GM08714 (cell line): Measurements from ENCODE around the gene ZNF576.
"Not testable (repeated sequence)": the region's sequence is repeated elsewhere in the genome, so short reads cannot be mapped to it uniquely, and the experiment has no call there.

Source experiments
- H3K4me3 ChIP-seq: fragments of 200-500 bp; sonication (Bioruptor generic); 2 replicates; pipeline ENCODE4 v1.5.1; 2014; ENCODE audit warnings: mild to moderate bottlenecking, low read length, inconsistent platforms
- ZNF274 ChIP-seq: IDR thresholded peaks from 2 replicates; pipeline ENCODE4 v1.6.1; 2012; ENCODE audit warnings: mild to moderate bottlenecking, low read depth, low read length

Gene ZNF576

DNA sequence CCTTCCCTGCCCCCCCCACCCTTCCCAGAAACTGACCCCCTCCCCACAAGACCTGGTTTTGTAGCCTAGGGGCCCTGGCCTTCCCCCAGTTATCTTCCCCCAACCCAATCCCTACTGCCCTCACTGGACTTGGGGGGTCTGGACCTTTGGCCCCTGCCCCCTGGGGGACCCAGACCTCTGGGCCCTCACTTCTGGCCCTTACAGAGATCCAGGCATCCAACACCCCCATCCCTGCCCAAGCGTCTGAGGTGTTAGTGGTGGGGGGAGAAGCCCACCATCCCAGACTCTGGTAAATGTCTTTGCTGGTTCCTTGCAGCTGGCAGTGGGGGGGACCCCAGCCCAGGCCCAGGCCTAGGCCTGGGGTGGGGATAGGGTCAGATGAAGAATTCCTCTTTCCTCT, 26.6 kb downstream of the ZNF576 start:
- no peak overlapping the region for H3K4me3 ChIP-seq
- no peak for TF ChIP-seq ZNF274

- H3K4me3 ChIP-seq: no peak overlapping the region
- TF ChIP-seq ZNF274: no peak
These were observed 27.7 kb downstream of the ZNF576 start for GRCh38 chr19:43623889-43624670.

DNA sequence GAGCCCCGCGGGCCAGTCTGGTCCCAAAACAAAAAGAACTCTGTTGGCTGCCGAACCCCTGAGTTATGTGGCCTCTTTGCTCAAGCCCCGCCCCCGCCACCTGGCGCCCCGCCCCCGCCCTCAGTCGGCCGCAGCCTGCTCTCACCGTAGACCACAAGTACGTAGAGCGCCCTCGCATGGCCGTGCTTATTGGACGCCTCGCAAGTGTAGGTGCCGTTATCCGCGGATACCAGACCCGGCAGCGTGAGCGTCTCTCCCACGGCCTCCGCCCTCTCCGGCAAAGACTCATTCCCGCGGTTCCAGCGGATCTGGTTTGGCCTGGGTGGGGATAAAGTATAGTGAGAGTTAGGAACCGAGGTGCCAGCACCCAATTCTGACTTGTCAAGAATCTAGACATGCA, 28.5 kb downstream of the ZNF576 start:
- TF ChIP-seq ZNF274: no peak
- H3K4me3 ChIP-seq: no peak overlapping the region

DNA sequence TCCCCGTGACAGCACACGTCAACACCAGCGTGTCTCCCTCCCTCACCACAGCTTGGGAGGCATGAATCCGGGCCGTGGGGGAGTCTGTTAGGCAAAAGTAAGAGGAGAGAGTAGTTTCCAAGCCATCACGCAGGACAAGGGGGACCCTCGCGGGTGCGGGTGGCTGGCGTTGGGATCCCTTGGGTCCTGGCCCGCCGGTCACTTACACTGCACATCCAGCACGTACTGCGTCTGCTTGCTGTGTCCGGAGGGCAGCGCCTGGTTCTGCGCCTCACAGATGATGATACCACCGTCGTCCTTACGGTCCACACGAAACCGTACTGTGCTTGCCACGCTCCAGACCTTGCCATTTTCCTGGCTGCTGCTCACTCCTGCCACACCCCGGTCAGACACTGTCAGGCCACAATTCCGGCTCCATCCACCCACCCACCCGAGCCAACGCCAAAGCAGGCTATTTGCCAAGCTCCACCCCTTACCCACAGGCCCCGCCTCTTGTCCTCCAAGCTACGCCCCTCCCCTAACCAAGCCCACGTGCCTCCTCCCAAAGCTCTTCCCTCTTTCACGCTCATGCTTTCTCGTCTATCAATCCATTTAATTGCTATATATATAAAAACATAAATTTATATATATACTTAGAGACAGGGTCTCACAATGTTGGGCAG, 29.7 kb downstream of the ZNF576 start:
- TF ChIP-seq ZNF274: no peak
- no peak overlapping the region for H3K4me3 ChIP-seq

GRCh38 chr19:43626838-43627237, 30.4 kb downstream of the ZNF576 start:
- no peak for TF ChIP-seq ZNF274
- H3K4me3 ChIP-seq: no peak overlapping the region

DNA sequence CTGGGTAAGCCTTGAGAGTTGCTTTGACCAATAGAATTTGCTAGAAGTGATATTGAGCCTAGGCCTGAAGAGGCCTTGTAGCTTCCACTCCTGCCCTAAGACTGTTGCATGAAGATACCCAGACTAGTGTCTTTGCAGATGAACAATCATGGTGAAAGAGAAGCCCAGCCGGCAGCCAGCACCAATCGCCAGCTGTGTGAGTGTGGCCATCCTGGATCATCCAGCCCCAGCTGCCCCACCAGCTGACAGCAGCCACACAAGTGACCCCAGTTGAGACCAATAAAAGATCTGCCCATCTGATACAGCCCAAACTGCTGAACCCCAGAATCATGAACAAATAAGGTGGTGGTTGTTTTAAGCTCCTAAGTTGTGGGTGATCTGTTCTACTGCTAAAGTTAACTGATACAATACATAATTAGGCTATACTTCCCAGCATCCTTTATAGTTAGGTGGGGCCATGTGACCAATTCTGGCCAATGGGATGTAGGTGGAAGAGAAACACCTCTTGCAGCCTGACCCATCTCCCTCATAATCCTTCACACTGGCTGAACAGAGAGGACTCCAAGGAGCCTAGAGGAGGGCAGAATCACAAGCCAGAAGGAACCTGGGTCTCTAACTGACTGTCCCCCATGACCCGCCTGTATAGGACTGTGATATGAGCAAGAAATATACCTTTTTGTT, 32.4 kb downstream of the ZNF576 start:
- no peak overlapping the region for H3K4me3 ChIP-seq
- no peak for TF ChIP-seq ZNF274

DNA sequence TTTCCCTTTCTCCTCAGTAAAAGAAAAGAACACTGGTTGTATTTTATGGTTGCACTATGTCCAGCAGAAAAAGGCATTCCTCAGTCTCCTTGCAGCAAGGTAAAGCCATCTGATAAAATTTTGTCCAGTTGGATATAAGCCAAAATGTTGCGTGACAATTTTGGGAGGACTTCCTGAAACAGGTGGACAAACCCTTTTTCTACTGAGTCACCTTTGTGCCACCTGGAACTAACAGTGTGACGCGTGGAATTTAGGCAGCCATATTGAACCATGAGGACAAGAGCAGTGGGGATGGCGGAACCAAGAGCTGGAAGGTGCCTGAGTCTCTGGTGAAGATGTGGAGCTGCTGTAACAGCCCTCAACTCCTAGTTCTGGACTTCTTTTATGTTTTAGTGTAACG, 35.1 kb downstream of the ZNF576 start:
- no peak for TF ChIP-seq ZNF274
- no peak overlapping the region for H3K4me3 ChIP-seq

DNA sequence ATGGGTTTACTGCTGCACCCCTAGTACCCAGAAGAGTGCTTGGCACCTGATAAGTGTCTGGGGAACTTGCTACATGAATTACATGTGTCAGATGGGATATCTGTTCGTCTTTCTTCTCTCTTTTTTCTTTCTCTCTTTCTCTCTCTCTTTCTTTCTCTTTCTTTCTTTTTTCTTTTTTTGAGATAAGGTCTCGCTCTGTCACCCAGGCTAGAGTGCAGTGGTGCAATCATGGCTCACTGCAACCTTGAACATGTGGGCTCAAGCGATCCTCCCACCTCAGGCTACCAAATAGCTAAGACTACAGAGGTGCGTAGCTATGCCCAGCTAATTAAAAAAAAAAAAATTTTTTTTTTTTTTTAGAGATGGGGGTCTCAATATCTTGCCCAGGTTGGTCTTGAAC, 37.1 kb downstream of the ZNF576 start:
- no peak overlapping the region for H3K4me3 ChIP-seq
- TF ChIP-seq ZNF274: no peak

DNA sequence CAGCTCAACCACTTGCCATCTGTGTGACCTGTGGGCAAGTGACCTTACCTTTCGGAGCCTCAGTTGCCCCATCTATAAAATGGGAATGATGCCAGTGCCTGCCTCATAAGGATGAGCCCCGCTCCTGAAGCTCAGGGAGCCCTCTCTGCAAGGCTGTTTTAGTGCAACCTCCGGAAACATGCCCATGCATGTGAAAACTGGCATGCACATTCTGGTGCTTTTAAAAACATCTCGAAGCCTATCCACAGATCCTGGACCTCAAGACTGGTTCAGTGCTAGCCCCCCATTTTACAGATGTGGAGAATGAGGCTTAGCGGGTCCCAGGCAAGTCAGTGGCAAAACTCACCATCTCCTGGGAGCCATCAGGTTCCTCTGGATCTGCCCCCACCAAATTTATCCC, 37.7 kb downstream of the ZNF576 start:
- H3K4me3 ChIP-seq: no peak overlapping the region
- TF ChIP-seq ZNF274: no peak

DNA sequence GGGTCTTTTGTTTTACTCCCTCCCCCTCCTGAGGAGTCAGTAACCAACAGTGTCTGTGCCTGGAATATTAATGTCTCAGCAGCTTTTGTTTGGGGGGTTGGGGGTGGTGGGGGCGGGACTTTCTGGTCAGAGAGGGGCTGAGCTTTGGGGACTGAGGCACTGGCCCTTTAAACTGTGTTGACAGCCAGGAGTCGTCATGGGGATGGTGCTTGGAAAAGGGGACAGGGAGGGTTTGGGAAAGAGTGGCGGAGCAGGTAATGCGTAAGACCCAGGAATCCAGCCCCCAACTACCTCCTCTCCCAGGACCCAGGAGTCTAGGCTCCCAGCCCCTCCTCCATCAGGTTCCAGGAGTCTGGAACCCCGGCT, 38.1 kb downstream of the ZNF576 start:
- no peak overlapping the region for H3K4me3 ChIP-seq
- no peak for TF ChIP-seq ZNF274

DNA sequence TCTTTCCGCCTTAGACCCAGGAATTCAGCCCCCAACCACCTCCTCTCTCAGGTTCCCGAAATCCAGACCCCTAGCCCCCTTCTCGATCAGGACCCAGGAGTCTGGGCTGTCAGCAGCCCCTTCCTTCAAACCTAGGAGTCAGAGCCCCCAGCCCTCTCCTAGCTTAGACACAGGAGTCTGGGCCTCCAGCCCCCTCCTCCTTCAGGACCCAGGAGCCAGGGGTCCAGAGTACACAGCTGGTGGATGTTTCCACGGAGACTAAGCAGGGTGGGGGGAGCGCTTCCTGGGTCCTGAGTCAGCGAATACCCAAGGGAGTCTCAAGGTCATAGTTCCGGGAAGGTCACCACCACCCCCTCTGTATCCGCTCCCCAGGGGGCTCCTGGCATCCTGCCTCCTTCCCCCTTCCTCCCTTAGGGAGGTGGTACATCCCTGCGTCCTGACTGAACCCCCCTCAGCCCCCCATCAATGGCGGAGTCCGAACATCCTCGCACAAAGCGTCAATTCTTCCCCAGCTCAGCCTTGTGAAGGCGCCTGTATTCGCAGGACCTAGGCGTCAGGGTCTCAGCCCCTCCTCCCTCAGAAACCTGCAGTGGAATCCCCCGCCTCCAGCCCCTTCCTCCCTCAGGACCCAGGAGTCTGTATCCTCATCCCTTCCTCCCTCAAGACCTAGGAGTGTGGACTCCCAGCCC, 38.6 kb downstream of the ZNF576 start:
- no peak overlapping the region for H3K4me3 ChIP-seq
- no peak for TF ChIP-seq ZNF274

- H3K4me3 ChIP-seq: not testable (repeated sequence)
These were observed 39.2 kb downstream of the ZNF576 start for GRCh38 chr19:43635561-43635940.

GRCh38 chr19:43636121-43636683, 39.8 kb downstream of the ZNF576 start:
- no peak overlapping the region for H3K4me3 ChIP-seq
- no peak for TF ChIP-seq ZNF274
